Lower leg skin (tissue), 3 donors: ENCODE measurements around the gene TRDMT1.

Experiments used
- CTCF ChIP-seq, 3 donors: fragments of 450-650 bp; IDR thresholded peaks; one replicate each; pipeline ENCODE4 v1.5.1; 2016; ENCODE audit warnings: antibody characterized with exemption in 3 of 3, mild to moderate bottlenecking in 3 of 3, moderate library complexity in 2 of 3
- POLR2A ChIP-seq, 2 donors: fragments of 450-650 bp; IDR thresholded peaks; one replicate each; pipeline ENCODE4 v1.6.1; 2016 to 2017; ENCODE audit warnings: antibody characterized with exemption in 2 of 2, mild to moderate bottlenecking in 1 of 2, moderate library complexity in 1 of 2

GRCh38 chr10:17162828-17163227 is 38.6 kb downstream of the TRDMT1 start:
- TF ChIP-seq CTCF (IDR thresholded peaks at IDR 0.05) (no peak), POLR2A (IDR thresholded peaks at IDR 0.05) (no peak)
